Skeletal muscle tissue (tissue), 4 donors: ENCODE data around the gene FUT9. TPM values are rescaled to one million over a fixed set of nuclear protein-coding genes. Genes with fewer than 3 reads are reported as not detected.

ENCODE experiments used
- H3K27ac ChIP-seq: one replicate; pipeline ENCODE4 v1.7.0; 2013; ENCODE audit warnings: mild to moderate bottlenecking, low read depth, low read length, inconsistent platforms
- H3K27me3 ChIP-seq, 3 donors: one replicate each; pipeline ENCODE4 v1.7.0; 2013; ENCODE audit warnings: low read length in 3 of 3; ENCODE audit not compliant: control insufficient read depth in 3 of 3, insufficient read depth in 3 of 3
- H3K36me3 ChIP-seq, 3 donors: one replicate each; pipeline ENCODE4 v1.7.0; 2013; ENCODE audit warnings: low read length in 3 of 3; ENCODE audit not compliant: control insufficient read depth in 3 of 3, insufficient read depth in 3 of 3
- H3K4me1 ChIP-seq, 3 donors: one replicate each; pipeline ENCODE4 v1.7.0; 2013; ENCODE audit warnings: low read length in 3 of 3, mild to moderate bottlenecking in 3 of 3; ENCODE audit not compliant: control insufficient read depth in 3 of 3, insufficient read depth in 3 of 3
- H3K4me3 ChIP-seq, 3 donors: one replicate each; pipeline ENCODE4 v1.7.0; 2013; ENCODE audit warnings: low read length in 3 of 3
- H3K9ac ChIP-seq, 3 donors: one replicate each; pipeline ENCODE4 v1.7.0; 2013; ENCODE audit warnings: low read length in 3 of 3, mild to moderate bottlenecking in 3 of 3, moderate library complexity in 2 of 3, low read depth in 1 of 3
- H3K9me3 ChIP-seq, 3 donors: one replicate each; pipeline ENCODE4 v1.7.0; 2013; ENCODE audit warnings: low read length in 3 of 3; ENCODE audit not compliant: control insufficient read depth in 3 of 3
- total RNA-seq: library from RNA; depleted of rRNA; stranded (reverse); fragments of >200 nt; gene quantifications from one replicate; pipeline ENCODE4 v1.2.3, GENCODE V29; 2014
- donor health status: Osteomylitis.

Gene FUT9
- total RNA-seq, 1 donor from 2014 or later = under 0.01 TPM

DNA sequence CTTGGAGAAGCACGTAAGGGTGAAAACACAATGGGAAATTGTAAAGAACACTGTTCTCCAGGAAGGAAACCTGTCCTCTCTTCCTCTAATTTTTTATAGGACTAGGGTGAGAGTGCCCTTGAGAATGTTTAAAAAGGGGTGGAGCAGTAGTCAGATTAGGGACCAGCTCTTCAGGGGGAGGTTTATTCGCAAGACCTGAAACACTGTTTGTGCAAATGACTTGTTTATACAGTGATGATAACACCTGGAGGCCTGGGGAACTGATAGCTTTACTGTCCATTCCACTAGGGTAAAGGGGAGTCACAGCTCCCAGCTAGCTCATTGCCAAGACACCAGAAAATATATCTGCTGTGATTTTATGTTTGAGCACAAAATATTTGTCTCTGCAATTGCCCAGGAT is 8.1 kb upstream of the FUT9 start:
- no peaks in the 10 kb centered on the region for H3K4me1 ChIP-seq

DNA sequence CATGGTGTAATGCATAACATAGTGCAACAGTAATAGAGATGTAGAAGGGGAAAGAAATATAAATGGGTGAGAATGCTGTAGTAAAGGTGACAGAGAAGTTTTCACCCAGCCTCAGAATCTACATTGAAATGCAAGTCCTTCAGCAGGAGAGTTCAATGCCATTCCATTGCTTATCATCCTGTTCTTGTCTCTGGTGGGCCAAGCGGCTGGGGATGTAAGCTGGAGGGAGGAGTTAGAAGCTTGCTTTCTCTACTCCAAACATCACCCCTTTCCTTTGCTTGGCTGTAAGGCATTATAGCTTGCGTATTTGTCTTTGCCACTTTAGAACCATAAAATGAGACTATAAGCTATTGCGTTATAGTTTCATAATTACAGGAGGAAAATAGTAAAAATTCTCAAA is 2.2 kb upstream of the FUT9 start:
- Histone ChIP-seq H3K9ac (no peak overlapping the region), H3K27me3 (peaks cover 8 to 16% (median 14%) of the 10 kb centered on the region in 3 donors), H3K9me3 (no peaks in the 10 kb centered on the region), H3K4me1 (no peaks in the 10 kb centered on the region), H3K36me3 (no peaks in the 10 kb centered on the region), H3K4me3 (no peak overlapping the region), H3K27ac (no peak overlapping the region)

More for the DNA sequence above, 8.1 kb upstream of the FUT9 start:
- Histone ChIP-seq H3K9ac (no peak overlapping the region), H3K27me3 (no peaks in the 10 kb centered on the region), H3K36me3 (no peaks in the 10 kb centered on the region), H3K4me3 (no peak overlapping the region), H3K27ac (no peak overlapping the region), H3K9me3 (no peaks in the 10 kb centered on the region)

DNA sequence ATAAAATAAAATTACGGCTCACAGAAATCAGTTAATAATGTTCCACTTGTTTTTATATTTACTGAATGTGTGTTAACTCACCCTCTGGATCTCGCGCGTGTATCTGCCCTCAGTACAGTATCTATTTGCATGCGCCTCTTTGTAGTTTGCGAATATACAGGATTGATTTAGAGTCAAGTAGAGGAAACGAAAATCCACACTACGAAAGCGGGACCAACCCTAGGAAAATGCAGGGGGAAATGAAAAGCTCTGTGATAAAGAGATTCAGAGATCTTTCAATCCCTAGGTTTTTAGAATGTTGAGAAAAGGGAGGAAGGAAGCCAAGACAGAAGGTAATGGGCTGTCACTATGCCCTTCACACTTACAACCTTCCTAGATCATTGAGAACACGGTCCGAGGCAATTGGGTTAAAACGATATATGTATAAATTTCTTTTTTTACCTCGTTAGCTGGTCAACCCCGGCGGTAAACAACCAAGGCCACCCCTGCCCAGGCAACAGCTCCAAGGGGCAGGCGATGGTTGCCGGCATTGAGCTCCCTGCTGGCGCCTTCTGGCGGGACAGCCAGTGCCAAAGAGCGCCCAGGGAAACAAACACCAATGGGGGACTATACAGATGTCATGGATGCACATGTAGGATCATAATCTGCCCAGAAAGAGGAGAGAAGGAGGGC is 792 bp upstream of the FUT9 start:
- Histone ChIP-seq H3K4me1 (no peaks in the 10 kb centered on the region), H3K9ac (no peak overlapping the region), H3K27ac (no peak overlapping the region), H3K4me3 (no peak overlapping the region), H3K36me3 (no peaks in the 10 kb centered on the region), H3K9me3 (no peaks in the 10 kb centered on the region), H3K27me3 (peaks cover 8 to 16% (median 14%) of the 10 kb centered on the region in 3 donors)

DNA sequence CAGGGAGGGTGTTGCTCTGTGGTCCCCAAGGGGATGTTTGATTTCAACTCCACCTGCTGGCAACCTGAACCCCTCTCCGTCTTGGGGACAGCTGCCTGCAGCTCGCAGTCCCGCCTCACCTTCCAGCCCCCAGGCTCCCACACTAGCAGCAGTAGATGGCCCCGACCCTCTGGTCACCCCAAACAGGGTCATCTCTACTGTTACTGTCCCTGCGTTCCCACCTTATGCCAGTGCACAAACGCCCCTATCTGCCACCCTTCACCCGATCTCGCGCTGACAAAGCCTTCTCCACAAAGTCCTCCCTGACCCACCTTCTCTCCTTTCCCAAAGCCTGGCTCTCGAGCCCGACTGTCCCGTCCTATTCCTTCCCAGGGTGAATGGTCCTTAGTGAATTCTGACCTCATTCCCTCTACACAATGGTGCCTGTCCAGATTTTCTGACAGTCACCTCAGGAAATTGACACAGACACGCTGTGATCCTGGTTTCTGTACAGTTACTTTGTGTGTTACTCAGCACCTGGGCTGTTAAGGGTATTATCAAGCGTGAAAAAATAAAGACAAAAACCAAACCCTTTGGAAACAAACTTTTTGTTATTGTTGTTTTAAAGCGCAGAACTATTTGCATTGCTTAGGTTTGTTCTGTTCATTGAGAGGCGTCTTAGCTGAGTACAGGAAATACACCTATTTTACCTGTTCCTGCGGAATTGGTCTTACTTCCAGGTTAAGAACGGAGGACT is 728 bp downstream of the FUT9 start:
- Histone ChIP-seq H3K4me1 (no peaks in the 10 kb centered on the region), H3K27ac (no peak overlapping the region), H3K9me3 (no peaks in the 10 kb centered on the region), H3K4me3 (no peak overlapping the region), H3K9ac (no peak overlapping the region), H3K27me3 (peaks cover 8 to 16% (median 14%) of the 10 kb centered on the region in 3 donors), H3K36me3 (no peaks in the 10 kb centered on the region)

DNA sequence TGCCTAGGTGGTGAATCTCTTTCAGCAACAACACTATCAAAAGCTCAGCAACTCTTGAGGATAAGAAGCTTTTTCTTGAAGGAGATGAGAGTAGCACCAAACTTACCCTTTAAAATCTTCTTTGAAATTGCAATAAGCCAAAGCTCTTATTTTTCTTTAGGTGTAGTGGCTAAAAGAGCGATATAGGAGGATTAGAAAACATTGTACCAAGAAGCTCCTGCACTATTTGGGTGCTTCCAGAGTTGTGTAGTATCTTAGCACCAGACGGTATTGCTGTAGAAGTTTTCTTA is 1.2 kb downstream of the FUT9 start:
- Histone ChIP-seq H3K4me3 (no peak overlapping the region), H3K27ac (no peak overlapping the region), H3K4me1 (no peaks in the 10 kb centered on the region)

DNA sequence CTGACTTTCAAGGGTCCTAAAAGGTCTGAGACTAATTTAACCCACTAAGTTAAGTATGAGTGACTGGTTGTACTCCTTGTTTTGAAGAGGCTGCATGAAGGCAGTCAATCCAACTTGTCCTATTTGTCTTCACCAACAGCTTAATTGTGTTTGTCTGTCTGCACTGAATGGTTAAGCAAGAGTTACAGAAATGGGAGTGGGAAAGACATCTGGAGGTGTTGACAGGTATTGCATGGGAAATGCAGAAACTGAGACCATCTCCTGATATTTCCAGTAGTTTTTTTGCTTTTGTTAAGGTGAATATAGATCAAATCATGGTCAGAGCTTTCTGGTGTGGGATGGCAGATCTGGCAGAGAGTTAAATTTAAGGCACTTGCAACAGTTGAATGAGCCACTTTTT is 6.5 kb downstream of the FUT9 start:
- Histone ChIP-seq H3K9ac (no peak overlapping the region), H3K9me3 (no peaks in the 10 kb centered on the region), H3K4me3 (no peak overlapping the region), H3K27me3 (no peaks in the 10 kb centered on the region), H3K36me3 (no peaks in the 10 kb centered on the region), H3K27ac (no peak overlapping the region), H3K4me1 (no peaks in the 10 kb centered on the region)

More for the DNA sequence above, 1.2 kb downstream of the FUT9 start:
- H3K9me3 ChIP-seq = no peaks in the 10 kb centered on the region
- peaks cover 8 to 16% (median 14%) of the 10 kb centered on the region in 3 donors for H3K27me3 ChIP-seq
- H3K36me3 ChIP-seq = no peaks in the 10 kb centered on the region
- no peak overlapping the region for H3K9ac ChIP-seq

DNA sequence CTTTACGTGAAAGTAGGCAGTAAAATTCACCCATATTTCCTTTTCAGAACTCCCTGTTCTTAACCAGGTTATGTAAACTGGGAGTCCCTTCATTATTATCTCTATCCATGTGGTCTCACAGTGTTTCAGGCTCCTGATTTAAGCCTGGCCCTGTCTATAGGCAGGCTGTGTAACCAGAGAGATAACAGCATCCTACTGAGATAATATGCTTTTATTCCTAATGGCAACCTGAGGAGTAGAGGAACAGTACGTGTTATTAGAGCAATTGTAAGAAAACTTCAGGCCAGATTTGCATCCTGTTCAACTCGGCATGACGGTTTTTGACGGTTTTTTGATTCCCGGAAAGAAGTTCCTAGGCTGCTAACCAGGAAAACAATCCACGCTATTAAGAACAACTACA is 16.9 kb downstream of the FUT9 start:
- Histone ChIP-seq H3K4me1 (no peaks in the 10 kb centered on the region), H3K4me3 (no peak overlapping the region), H3K9ac (no peak overlapping the region), H3K36me3 (no peaks in the 10 kb centered on the region), H3K9me3 (no peaks in the 10 kb centered on the region), H3K27ac (no peak overlapping the region), H3K27me3 (no peaks in the 10 kb centered on the region)

DNA sequence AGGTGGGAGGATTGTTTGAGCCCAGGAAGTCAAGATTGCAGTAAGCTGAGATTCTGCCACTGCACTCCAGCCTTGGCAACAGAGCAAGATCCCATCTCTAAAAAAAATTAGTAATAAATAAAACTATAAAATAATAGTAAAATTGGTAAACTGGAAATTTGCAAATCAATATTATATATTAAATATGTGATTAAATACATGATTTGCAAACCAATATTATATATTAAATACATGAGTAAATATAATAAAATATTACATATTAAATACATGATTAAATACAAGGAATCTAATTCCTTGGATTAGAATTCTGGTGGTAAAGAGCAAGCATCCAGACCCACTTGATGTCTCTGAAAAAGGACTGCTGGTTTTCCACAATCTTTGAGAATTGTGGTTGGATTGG is 35.8 kb downstream of the FUT9 start:
- H3K27ac ChIP-seq = no peak overlapping the region
- H3K4me1 ChIP-seq = no peaks in the 10 kb centered on the region
- no peak overlapping the region for H3K4me3 ChIP-seq
- H3K9ac ChIP-seq = no peak overlapping the region
- no peaks in the 10 kb centered on the region for H3K9me3 ChIP-seq
- no peaks in the 10 kb centered on the region for H3K36me3 ChIP-seq
- H3K27me3 ChIP-seq = no peaks in the 10 kb centered on the region

DNA sequence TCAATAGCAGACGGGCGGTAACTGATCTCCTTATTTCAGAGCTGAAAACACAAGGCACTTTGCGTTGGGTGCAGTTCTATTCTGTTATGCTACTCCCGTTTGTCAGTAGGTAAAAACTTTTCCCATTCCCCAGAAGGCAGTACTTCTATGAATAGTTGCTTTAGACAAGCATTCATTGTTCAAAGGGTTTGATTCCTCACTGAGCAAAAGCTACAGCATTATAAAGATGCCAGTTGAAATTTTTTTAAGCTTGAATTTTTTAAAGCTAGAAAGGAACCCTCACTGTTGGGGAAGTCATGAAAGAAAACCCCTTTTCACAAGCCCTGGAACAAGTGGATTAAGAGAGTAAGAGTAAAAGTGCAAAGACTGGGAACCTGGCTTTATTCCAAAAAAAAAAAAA is 42.3 kb downstream of the FUT9 start:
- H3K4me1 ChIP-seq = no peaks in the 10 kb centered on the region
- H3K9ac ChIP-seq = no peak overlapping the region
- H3K4me3 ChIP-seq = no peak overlapping the region
- H3K27ac ChIP-seq = no peak overlapping the region
- H3K27me3 ChIP-seq = no peaks in the 10 kb centered on the region
- no peaks in the 10 kb centered on the region for H3K36me3 ChIP-seq
- H3K9me3 ChIP-seq = no peaks in the 10 kb centered on the region

DNA sequence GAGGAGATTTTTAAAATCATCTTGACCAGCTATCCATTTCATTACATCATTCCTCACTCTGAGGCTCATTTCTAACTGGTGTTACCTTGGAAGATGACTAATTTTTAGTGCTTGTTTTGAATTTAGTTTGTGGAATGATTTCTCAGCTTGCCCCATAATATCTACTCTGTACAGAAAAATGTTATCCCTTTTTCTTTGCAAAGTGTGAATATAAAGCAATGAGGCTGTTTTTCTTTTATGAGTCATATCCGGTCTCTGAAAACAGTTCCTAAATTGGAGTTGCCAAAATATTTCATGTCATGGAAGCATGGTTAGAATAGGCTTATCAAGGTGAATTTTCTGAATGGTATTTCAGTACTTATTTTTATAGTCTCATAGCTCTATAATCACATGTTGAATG is 43.8 kb downstream of the FUT9 start:
- H3K27ac ChIP-seq = no peak overlapping the region
- H3K4me1 ChIP-seq = no peaks in the 10 kb centered on the region
- H3K9ac ChIP-seq = no peak overlapping the region
- H3K27me3 ChIP-seq = no peaks in the 10 kb centered on the region
- no peaks in the 10 kb centered on the region for H3K9me3 ChIP-seq
- H3K4me3 ChIP-seq = no peak overlapping the region
- H3K36me3 ChIP-seq = no peaks in the 10 kb centered on the region
